NCI-H2196 (cell line): ENCODE results near the gene GPR153.
"Not testable (repeated sequence)": the region's sequence is repeated elsewhere in the genome, so short reads cannot be mapped to it uniquely, and the experiment has no call there.

ENCODE experiments used
- DNase-seq: peaks from one replicate; lab custom pipeline; 2025; ENCODE audit not compliant: unreplicated experiment; lab: John Stamatoyannopoulos, UW

GPR153 gene

DNA sequence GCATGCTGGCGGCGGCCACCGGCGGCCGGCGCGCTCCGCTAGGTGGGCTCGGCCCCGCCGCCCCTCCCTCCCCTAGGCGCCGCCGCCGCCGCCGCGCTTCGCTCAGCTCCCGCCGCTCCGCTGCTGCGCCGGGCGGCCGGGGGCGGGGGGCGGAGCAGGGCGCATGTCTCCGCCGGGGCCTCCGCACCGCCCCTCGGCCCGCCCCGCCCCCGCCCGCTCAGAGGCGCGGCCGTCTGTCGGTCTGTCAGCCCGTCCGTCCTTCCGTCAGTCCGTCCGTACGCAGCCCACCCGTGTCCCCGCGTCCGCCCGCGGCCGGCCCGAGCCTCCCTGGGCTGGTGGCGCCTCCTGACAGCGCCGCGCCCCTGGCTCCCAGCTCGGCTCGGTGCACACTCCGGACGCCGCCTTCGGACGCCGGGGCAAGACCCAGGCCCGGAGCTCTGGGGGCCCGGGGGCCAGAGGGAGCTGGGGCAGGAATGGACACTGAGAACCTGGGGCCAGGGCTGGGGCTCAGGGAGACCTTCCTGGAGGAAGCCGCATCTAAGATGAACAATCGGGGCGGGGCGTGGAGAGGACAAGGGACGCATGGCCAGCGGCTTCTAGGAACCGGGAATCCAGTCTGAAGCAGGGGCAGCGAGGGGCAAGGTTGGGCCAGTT is at the start of gene GPR153:
GPR153 (minus strand) TSS at position 138 of the 654 bp plus-strand sequence. CDS start 6,193 bp downstream, outside the sequence.
- peak; percentile 40 for DNase-seq

DNA sequence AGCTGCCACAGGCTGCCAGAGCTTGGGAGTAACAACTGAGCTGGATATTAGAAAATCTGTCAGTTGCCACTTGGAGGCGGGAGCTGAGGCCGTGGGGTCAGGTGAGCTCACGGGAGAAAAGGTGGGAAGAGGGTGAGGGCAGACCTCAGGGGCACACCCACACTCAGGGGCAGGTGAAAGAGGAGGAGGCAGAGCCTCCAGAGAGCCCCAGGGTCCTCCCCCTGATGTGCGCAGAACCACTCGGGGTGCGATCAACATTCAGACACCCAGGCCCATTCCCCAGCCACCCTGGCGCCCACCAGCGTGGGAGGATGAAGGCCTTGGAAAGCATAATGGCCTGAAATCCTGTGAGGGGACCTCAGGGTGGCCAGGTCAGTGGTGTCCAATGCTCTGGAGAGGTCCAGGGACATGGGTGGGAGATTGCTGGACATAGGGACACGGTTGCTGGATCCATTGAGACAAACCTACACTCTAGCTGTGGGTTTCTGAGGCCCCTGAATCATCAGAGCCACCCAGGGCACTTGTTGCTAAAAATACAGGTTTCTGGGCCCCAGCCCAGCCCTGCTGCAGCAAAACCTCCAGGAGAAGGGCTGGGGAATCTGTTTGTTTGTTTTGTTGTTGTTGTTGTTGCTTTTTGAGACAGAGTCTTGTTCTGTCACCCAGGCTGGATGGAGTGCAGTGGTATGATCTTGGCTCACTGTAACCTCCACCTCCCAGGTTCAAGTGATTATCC is 49.4 kb upstream of the GPR153 start:
- DNase-seq = no peak

DNA sequence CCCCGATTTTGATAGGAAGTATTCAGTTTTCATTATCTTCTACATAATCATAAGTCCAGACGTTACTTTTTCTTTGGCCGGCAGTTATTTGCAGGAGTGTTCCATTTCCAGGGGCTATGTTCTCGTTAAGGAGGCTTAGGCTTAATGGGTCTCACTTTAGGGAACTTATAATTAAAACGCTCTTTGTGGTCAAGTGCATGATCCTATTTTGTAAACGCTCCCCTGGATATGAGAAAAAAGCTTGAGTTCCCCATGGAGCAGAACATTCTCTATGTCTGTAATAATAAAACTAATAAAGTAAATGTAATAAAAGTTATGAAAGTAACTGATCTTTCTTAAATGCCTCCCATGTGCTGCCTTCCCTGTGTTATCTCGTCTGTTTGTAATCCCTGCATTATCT is 48.7 kb upstream of the GPR153 start:
- no peak for DNase-seq

DNA sequence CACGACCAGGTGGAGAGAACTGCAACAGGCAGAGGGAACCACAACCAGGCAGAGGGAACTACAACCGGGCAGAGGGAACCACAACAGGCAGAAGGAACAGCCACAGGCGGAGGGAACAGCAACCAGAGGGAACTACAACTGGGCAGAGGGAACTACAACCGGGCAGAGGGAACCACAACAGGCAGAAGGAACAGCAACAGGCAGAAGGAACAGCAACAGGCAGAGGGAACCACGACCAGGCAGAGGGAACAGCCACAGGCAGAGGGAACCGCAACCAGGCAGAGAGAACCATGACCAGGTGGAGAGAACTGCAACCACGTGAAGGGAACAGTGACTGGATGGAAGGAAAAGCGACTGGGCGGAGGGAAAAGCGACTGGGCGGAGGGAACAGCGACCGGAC is 47.6 kb upstream of the GPR153 start:
- no peak for DNase-seq

DNA sequence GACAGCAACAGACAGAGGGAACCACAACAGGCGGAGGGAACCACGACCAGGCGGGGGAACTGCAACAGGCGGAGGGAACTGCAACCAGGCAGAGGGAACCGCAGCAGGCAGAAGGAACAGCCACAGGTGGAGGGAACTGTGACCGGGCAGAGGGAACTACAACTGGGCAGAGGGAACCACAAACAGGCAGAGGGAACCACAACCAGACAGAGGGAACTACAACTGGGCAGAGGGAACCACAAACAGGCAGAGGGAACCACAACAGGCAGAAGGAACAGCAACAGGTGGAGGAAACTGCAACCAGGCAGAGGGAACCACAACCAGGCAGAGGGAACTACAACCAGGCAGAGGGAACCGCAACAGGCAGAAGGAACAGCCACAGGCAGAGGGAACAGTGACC is 46.8 kb upstream of the GPR153 start:
- not testable (repeated sequence) for DNase-seq

DNA sequence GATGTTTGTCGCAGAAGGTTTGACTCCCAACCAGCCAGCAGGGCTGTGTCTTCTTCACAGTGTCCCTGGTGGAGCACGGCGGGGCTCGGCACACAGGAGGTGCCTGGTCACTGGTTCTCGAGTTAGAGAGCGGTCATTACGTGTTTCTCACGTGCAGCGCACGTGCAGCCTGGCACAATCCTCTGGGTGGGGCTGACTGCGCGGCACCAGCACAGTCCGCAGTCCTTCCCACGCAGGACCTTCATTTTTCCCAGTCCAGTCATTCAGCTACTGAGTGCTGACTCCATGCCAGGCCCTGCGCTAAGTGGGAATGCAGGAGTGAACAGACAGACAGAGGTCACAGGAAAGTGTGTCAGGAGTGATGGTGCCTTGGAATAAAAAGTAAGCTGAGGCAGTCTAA is 46.2 kb upstream of the GPR153 start:
- DNase-seq = no peak

DNA sequence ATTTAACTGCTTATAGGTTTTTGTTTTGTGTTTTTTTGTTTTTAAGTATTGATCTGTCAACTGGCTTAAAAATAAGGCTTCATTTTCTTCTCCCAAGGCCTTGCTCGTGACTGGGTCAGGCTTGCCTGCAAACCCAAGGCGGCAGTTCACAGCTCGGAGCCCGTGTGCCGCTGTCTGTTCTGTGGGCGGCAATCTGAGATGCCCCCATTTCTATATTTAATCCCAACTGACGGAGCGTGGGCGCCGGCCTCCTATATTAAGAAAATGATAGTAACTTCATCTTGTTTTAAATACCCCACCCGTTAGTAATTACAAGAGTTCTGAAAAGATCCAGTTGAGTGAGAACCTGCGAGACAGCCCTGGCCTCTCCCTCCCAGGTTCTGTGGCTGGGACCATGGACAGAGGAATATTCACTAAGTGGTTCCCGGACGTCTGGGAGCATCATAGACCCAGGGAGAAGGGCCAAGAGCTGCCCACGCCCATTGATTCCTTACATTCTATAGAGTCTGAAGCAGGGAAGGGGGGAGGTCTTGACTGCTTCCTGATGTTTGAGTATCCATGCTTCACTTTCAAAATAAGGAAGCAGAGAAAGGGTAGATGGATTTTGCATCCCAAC is 42.6 kb upstream of the GPR153 start:
- DNase-seq = no peak

DNA sequence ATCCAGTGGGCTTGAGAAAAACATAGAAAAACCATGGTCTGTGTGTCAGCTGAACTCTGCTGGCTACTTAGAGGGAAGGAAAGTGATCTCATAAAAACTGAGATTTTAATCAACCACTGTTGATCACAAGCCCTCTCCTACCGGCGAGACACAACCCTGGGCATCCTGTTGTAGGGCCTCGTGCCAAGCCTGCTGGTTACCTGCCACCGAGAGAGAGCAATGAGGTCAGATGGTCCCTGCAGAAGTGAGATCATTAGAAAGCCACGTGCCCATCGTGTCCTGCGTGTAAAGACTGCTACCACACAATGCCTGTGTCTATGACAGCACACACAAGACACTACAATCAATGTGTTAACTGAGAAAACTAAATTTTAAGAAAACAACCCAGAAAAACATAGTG is 41.7 kb upstream of the GPR153 start:
- peak; percentile 6 for DNase-seq

DNA sequence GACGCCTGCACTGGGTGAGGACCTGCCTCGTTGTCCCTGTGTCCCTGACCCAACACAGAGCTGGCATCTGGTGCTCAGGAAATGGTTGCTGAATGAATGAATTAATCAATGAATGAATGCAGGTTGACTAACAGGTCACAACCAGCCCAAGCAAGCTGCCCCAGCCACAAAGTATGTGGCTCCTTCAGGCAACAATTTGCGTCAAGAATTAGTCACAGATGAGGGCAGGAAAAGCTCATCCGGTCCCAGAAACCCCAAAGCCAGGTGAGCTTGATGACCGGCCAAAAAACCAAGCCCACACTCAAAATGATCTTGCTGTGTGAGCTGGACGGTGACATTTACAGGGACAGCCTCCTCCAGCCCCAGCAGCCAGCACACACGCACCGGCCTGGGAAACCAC is 40.6 kb upstream of the GPR153 start:
- DNase-seq = no peak

DNA sequence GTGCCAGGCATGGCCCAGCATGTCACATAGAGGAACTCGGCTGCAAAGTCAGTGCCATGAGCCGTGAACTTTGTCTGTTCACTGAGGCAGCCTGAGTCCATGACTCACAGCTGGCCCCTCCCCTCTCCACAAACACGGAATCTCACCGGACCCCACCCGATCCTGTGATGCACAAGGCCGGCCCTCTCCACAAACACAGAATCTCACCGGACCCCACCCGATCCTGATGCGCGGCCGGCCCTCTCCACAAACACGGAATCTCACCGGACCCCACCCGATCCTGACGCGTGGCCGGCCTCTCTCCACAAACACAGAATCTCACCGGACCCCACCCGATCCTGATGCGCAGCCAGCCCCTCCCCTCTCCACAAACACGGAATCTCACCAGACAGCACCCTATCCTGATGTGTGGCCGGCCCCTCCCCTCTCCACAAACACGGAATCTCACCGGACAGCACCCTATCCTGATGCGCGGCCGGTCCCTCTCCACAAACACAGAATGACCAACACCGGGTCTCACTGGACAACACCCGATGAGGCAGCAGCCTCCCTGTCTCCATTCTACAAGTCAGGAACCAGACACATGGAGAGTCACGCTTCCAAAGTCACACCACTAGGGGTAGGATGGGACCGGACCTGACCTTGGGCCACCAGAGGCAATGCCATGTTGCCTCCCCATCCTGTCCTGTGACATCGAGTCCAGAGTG is 39.6 kb upstream of the GPR153 start:
- no peak for DNase-seq

DNA sequence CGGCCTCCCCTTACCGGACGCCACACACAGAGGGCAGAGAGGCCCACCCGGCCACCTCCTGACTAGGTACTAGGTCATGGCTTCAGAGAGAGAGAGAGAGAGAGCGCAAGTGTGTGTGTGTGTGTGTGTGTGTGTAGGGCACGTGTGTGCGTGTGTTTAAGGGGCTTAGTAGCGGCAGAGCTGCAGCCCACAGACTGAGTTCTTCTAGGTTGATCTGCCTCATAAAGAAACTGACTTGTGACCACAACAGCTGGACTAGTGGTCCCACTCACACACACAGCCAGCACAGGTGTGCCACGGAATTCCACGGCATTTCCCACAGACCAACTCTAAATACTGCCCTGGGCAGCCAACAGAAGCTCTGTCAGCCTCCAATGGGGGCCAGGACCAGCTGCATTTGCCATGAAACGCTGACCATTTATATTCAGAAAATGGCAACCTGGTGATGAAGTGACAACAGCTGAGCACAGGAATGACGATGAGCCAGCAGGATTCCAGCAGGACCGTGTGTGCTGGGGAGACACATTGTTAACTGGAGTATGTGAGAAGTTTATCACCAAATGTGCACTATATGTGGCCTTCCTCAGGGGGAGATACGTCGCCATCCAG is 38.8 kb upstream of the GPR153 start:
- DNase-seq = no peak

DNA sequence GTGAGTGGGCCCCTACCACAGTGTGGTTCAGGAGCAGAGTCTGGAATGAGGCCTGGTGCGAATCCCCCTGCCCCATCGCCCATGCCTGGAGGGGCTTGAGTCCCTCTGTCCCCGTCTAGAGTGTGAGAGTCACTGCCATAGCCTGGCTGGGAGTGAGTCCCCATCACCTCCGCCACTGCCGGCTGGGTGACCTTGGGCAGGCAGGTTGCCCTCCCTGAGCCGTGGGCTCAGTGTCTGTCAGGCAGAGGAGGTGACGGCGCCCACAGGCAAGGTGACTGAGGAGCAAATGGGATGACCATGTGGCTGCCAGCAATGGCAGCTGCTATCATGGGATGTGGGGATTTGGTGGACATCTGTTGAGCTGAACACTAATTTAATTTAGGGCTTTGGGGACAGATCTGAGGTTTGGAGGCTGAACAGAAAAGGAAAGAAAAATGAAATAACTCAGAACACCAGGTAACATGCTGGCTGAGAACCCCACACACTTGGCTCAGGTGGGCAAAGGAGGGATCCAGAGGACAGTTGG is 38.1 kb upstream of the GPR153 start:
- no peak for DNase-seq

DNA sequence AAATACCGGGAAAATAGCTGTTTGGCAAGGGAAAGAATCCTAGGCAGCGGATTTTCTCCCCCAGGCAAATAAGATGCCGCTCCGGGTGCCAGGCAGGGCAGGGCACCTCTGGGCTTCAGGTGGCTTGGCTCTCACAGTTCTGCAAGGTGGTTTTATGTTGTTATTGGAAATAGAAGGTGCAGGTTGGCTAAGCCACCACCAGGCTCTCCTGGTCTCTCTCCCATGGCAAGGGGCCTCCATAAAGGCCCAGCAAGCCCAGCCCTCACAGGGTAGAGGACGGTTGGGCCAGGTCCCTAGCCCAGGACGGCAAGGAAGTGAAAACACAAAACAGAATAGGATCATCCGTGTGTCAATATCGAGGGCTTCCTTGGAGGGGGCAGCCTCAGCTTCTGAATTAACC is 37.6 kb upstream of the GPR153 start:
- DNase-seq = no peak

DNA sequence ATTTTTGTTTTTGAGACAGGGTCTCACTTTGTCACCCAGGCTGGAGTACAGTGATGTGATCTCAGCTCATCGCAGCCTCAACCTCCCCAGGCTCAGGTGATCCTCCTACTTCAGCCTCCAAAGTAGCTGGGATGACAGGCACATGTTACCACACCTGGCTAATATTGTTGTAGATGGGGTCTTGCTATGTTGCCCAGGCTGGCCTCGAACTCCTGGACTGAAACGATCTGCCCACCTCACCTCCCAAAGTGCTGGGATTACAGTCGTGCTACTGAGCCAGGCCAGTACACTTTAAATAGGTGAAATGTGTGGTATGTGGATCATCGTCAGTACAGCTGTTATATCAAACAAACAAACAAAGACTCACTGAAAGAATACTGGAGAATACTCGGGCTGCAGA is 35.0 kb upstream of the GPR153 start:
- DNase-seq = no peak

DNA sequence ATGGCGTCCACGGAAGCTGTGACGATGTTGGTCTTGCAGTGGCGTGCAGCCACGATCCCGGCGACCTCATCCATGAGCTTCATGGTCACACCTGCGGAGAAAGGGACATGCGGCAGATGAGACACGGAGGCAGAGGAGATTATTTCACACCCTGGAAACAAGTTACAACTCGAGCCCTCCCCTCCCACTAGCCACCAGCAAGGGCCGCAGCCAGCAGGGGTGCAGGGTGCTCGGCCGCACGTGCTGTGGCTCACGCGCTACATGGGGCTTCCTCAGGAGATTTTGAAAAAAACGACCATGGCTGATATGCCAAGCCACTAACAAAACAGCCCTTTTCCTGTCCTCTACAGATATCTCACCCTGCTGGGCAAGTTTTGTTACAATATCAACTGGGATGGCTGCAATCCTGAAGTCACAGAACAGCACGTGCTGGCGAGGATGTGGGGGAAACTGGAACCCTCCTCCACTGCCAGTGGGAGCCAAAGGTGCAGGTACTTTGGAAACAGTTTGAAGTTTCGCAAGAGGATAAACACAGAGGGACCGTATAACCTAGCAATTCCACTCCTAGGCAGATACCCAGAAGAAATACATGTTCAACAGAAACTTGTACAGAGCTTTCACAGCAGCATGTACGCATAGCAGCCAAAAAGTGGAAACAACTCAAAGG is 34.1 kb upstream of the GPR153 start:
- DNase-seq = no peak

DNA sequence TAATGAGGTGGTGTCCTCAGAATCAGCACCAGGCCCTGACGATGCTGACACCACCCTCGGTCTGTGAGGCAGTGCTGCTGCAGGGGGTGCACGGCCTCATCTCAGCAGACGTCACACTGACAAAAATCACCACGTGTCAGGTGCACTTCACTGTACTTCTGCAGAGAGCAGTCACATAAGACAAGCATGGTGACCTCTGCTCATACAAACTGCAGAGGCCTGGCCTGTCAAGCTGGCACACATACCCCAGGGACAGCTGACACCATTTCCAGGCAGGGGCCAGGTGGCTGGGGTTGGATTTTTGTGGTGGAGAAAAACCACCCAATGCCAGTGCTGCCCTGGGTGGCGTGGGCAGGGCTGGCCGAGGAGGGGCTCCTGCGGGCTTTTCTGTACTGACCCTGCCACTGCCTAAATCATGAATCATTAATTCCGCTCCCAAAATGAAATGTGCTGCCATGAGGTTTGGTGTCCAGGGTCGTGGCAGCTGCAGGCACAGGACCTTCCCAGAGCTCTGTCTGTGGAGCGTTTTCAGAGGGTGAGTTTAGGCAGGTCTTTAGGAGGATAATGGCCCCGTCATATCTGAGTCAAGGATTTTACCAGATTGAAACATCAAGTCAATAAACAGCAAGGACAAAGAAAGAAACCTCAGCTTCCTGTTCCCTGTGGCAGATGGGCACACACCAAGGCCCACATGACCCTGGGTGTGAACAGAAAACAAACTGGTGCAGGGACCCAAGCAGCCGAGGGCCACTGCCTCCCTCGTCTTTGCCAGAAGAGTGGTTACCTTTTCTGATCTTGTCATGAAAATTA is 33.4 kb upstream of the GPR153 start:
- DNase-seq = no peak

DNA sequence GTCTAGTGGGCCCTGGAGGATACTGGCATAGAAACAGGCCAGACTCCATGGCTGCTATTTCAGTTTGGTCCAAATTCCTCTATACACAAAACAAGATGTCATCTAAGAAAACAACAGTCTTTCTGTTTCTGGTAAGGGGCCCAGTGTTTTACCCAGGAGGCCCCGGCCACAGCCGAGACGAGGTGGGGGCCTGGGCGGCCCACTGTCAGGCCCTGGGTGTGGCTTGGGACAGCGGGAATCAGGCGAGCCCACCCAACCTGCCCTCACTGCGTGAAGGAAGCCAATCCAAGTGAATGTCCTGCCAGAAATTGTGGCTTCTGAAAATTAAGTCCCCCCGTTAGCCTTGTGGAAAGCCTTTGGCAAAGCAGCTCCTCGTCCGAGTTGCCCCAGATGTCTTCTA is 31.2 kb upstream of the GPR153 start:
- DNase-seq = no peak

DNA sequence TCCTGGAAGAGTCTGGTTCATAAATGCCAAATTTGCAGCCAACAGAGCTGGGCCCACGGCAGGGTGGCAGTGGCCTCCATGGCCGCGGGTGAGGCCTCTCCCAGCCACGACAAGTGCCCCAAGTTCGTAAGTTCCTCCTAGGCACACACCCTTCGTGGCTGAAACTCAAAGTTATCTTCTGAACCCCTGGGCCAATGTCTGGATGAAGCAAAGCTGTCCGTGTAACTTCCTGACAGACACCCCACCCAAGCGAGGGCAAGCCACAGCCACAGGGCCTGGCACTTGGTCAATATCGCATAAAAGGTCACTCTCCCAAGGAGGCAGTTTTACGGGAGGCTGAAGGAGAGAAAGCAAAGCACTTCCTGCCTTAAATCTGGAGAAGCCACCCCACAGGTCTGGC is 27.8 kb upstream of the GPR153 start:
- DNase-seq = no peak

DNA sequence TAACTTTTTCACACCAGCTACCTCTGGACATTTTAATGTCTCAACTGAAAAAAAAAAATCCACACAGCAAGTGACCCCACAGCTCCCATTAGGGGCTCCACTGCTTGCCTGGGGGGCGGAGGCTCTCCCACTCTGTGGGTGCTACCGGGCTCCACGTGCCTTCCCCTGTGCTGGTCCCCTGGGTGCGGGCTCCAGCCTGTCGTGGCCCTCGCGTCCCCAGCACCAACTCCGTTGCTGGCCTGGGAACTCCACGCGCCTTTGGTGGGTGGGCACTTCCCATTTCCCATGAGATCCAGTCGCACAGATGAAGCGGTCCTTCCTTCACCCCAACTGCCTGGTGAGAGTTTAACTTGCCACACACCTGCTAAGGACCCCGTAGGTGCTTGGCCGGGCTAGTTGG is 27.1 kb upstream of the GPR153 start:
- DNase-seq = no peak

DNA sequence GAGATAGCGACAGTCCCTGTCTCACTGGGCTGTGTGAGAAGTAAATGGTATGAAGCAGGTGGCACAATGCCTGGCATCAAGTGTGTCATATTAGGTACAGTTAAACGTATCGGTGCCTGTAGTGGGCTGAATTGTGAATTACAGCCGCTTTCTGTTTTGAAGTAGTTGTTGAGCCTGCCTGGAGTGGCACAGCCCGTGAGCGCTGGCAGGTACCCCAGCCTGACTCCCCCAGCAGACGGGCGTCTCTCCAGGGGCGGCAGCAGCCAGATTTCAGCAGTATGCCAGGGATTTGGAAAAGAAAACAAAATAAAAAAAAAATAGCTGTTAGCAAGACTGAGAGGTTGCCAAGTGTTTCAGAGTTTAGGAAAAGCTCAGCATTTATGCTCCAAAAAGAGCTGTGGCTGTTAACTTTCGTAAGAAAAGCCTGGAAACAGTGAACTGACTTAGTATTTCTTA is 26.6 kb upstream of the GPR153 start:
- DNase-seq = no peak
